Measurements from ENCODE around the gene UGT1A9.
"Not testable (repeated sequence)": the region's sequence is repeated elsewhere in the genome, so short reads cannot be mapped to it uniquely, and the experiment has no call there.

Gene UGT1A9

GRCh38 chr2:233671290-233672161 lies at the start of gene UGT1A9:
UGT1A9 (plus strand) TSS chr2:233671898; CDS start chr2:233671935, 37 bp downstream.
- no peak within 1 kb of the TSS for H3K4me3 ChIP-seq (ENCODE audit: low read depth, low read length)
- no peak for TF ChIP-seq CTCF (IDR thresholded peaks at IDR 0.05; ENCODE audit: low read depth, low read length)

GRCh38 chr2:233627331-233628025 lies 44.2 kb upstream of the UGT1A9 start:
- H3K4me3 ChIP-seq (ENCODE audit: low read depth, low read length): no peak overlapping the region
- TF ChIP-seq CTCF (IDR thresholded peaks at IDR 0.05; ENCODE audit: low read depth, low read length): no peak

- not testable (repeated sequence) for H3K4me3 ChIP-seq (ENCODE audit: low read depth, low read length)
Measured at GRCh38 chr2:233636306-233636705, 35.4 kb upstream of the UGT1A9 start, which contains the start of gene UGT1A10. UGT1A10 (plus strand) TSS chr2:233636448; CDS start chr2:233636523, 75 bp downstream.

- no peak overlapping the region for H3K4me3 ChIP-seq (ENCODE audit: low read depth, low read length)
- no peak for TF ChIP-seq CTCF (IDR thresholded peaks at IDR 0.05; ENCODE audit: low read depth, low read length)
Measured at GRCh38 chr2:233638836-233639235, 32.9 kb upstream of the UGT1A9 start.

- H3K4me3 ChIP-seq (ENCODE audit: low read depth, low read length): no peak overlapping the region
- no peak for TF ChIP-seq CTCF (IDR thresholded peaks at IDR 0.05; ENCODE audit: low read depth, low read length)
Measured at GRCh38 chr2:233639860-233640259, 31.8 kb upstream of the UGT1A9 start.

GRCh38 chr2:233643128-233643527 lies 28.6 kb upstream of the UGT1A9 start:
- TF ChIP-seq CTCF (IDR thresholded peaks at IDR 0.05; ENCODE audit: low read depth, low read length): no peak
- no peak overlapping the region for H3K4me3 ChIP-seq (ENCODE audit: low read depth, low read length)

GRCh38 chr2:233646033-233646432 lies 25.7 kb upstream of the UGT1A9 start:
- not testable (repeated sequence) for H3K4me3 ChIP-seq (ENCODE audit: low read depth, low read length)

- no peak overlapping the region for H3K4me3 ChIP-seq (ENCODE audit: low read depth, low read length)
- no peak for TF ChIP-seq CTCF (IDR thresholded peaks at IDR 0.05; ENCODE audit: low read depth, low read length)
Measured at GRCh38 chr2:233650981-233651380, 20.7 kb upstream of the UGT1A9 start.

Measured in WI38 (cell line).